Amygdala (tissue), 56 donors: ENCODE measurements around the gene MOSMO.
"Not testable (repeated sequence)": the region's sequence is repeated elsewhere in the genome, so short reads cannot be mapped to it uniquely, and the experiment has no call there.

Experiments used
- DNase-seq, 56 donors: peaks; one replicate each; lab custom pipeline; 2025; lab: John Stamatoyannopoulos, UW

MOSMO gene

DNA sequence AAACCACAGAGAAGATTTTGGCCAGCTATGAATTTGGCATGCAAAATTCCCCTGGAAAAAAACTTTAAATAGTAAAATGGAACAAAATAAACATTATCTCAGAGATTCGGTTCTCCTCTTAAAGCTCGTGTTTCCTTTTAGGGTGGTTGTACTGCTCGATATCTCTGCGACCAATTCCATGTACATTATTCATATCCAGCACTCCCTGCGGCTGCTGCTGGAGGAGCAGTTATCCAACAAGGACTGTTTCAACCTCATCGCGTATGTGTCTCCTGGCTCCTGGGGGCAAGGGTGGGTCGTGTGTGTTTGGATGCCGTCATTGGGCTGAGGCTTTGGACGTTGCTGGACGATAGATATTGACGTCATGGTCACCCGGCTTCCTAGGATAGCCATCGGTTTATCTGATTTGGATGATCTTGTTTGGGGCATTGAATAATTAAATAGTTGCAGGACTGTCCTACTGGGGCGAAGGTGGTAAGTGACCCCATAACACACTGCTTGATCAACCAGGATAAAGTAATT is 118.2 kb downstream of the MOSMO start:
- DNase-seq: no peak

DNA sequence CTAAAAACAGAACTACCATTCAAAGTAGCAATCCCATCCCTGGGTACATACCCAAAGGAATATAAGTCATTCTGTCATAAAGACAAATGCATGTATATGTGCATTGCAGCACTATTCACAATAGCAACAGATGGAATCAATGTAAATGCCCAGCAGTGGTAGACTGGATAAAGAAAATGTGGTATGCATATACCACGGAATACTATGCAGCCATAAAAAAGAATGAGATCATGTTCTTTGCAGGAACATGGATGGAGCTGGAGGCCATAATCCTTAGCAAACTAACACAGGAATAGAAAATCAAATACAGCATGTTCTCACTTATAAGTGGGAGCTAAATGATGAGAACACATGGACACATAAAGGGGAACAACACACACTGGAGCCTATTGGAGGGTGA is 120.6 kb downstream of the MOSMO start:
- not testable (repeated sequence) for DNase-seq

DNA sequence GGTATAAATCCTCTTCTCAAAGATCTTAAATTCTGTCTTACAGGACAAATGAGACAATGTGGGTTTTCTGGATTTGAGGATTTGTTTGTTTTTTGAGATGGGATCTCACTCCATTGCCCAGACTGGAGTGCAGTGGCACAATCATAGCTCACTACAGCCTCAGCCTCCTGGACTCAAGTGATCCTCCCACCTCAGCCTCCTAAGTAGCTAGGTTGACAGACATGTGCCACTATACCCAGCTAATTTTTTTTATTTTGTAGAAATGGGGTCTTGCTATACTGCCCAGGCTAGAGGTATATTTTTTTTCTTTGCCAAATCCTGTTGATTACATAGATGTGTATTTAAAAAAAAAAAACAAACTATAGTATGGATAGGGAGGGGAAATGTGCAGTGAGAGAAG is 122.6 kb downstream of the MOSMO start:
- DNase-seq: no peak

DNA sequence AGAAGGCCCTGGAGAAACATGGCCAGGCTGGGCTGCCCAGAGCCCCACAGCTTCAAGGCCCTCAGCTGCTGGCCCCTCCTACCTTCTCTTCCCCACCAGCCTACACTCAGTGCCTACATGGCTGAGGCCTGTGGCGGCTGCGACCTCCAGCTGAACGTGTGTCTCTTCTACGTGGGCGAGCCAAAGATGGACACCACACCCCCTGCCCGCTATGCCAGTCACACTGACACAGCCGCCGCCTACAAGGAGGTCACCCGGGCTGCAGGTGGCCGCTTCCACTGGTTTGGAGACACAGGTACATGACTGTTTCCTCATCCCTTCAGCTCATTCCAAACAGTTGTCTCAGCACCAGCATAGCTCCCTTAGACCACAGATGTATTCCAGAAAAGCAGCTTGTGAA is 124.9 kb downstream of the MOSMO start:
- DNase-seq: no peak
